SK-N-SH (cell line): ENCODE results near the gene SHB.

Source experiments
- EP300 ChIP-seq, 2 experiments: IDR thresholded peaks; 2 replicates each; pipeline versions ENCODE4 v1.4.0 to v1.6.1; 2012; ENCODE audit warnings: borderline replicate concordance in 1 of 2, low read depth in 1 of 2, low read length in 1 of 2
- EZH2phosphoT487 ChIP-seq: fragments of 200-600 bp; sonication (generic); IDR thresholded peaks from 2 replicates; pipeline ENCODE4 v1.6.1; 2017; ENCODE audit warnings: low read depth, mixed run types, mild to moderate bottlenecking, antibody characterized with exemption, moderate library complexity, borderline replicate concordance
- TF ChIP-seq, protein P1 (sequence below): fragments of 150-350 bp; IDR thresholded peaks from 2 replicates; pipeline ENCODE4 v1.6.1; 2017; ENCODE audit warnings: antibody characterized with exemption, low read length, low read depth, borderline replicate concordance
- TF ChIP-seq, protein P2 (sequence below): fragments of 200-600 bp; sonication (generic); IDR thresholded peaks from 2 replicates; pipeline ENCODE4 v1.6.1; 2017; ENCODE audit warnings: antibody characterized with exemption, mild to moderate bottlenecking, moderate library complexity

DNA sequence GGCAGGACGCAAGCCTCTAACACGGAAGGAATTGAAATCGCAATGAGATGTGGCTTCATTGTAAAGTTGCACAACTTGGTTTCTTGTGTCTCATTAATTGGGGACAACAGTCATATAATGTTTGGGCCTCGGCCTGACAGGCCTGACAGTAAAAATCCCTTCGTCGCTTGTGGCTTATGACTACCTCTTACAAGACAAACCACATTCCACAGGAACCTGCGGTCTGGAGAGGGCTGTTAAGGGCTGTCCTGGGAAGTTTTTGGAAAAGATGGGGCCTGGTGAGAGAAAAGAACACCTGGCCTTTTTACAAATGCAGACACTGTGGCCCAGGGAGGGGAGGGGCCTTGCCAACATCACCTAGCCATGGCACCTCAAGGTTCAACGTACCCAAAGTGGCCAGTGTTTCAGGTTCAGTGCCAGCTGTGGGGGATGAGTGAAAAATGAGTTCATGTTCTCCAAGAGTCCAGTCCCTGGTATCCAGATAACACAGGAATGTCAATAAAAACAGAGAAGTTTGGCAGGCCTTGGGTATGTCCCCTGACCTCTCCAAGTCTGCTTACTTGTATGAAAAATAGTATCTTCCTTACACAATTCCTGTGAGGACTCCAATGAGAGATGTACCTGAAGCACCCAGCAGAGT, 22.2 kb downstream of the SHB start:
- no peak for TF ChIP-seq EZH2phosphoT487
- TF ChIP-seq, protein P1, sequence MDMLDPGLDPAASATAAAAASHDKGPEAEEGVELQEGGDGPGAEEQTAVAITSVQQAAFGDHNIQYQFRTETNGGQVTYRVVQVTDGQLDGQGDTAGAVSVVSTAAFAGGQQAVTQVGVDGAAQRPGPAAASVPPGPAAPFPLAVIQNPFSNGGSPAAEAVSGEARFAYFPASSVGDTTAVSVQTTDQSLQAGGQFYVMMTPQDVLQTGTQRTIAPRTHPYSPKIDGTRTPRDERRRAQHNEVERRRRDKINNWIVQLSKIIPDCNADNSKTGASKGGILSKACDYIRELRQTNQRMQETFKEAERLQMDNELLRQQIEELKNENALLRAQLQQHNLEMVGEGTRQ, result no peak
- no peak for TF ChIP-seq EP300 (IDR thresholded peaks at IDR 0.05; ENCODE audit: borderline replicate concordance in 1 of 2, low read depth in 1 of 2, low read length in 1 of 2)
- TF ChIP-seq, protein P2, sequence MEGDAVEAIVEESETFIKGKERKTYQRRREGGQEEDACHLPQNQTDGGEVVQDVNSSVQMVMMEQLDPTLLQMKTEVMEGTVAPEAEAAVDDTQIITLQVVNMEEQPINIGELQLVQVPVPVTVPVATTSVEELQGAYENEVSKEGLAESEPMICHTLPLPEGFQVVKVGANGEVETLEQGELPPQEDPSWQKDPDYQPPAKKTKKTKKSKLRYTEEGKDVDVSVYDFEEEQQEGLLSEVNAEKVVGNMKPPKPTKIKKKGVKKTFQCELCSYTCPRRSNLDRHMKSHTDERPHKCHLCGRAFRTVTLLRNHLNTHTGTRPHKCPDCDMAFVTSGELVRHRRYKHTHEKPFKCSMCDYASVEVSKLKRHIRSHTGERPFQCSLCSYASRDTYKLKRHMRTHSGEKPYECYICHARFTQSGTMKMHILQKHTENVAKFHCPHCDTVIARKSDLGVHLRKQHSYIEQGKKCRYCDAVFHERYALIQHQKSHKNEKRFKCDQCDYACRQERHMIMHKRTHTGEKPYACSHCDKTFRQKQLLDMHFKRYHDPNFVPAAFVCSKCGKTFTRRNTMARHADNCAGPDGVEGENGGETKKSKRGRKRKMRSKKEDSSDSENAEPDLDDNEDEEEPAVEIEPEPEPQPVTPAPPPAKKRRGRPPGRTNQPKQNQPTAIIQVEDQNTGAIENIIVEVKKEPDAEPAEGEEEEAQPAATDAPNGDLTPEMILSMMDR, result no peak
